GM10266 (cell line): ENCODE data around the gene ABCA6.
"Not testable (repeated sequence)": the region's sequence is repeated elsewhere in the genome, so short reads cannot be mapped to it uniquely, and the experiment has no call there.

Experiments used
- DNase-seq: peaks from one replicate; pipeline ENCODE4 v3.0.0; 2012; ENCODE audit errors: extremely low spot score
- CTCF ChIP-seq: IDR thresholded peaks from 2 replicates; pipeline ENCODE4 v1.5.1; 2012; ENCODE audit warnings: mild to moderate bottlenecking, low read depth; ENCODE audit not compliant: control insufficient read depth, insufficient read depth; ENCODE audit errors: missing control alignments

The ABCA6 gene

GRCh38 chr17:69175262-69175624 is 33.5 kb upstream of the ABCA6 start:
- no peak for DNase-seq
- no peak for TF ChIP-seq CTCF

DNA sequence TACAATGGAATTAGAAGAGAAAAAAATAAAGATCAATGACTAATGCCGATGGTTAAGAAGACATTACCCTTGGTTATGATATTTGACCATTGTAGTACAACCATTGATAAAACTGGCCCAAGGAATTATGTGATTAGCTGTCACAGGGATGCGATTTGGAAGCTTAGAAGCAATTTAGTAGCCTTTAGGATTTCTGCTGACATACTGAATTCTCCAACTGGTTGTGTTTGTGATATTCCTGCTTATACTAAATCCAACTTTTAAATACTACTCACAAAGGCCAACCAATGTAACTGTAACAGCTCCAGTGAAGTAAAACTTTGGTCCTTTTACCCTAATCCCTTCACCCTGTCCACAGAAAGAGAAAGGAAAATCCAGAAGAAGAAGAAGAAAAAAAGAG is 31.4 kb upstream of the ABCA6 start:
- no peak for DNase-seq
- no peak for TF ChIP-seq CTCF

DNA sequence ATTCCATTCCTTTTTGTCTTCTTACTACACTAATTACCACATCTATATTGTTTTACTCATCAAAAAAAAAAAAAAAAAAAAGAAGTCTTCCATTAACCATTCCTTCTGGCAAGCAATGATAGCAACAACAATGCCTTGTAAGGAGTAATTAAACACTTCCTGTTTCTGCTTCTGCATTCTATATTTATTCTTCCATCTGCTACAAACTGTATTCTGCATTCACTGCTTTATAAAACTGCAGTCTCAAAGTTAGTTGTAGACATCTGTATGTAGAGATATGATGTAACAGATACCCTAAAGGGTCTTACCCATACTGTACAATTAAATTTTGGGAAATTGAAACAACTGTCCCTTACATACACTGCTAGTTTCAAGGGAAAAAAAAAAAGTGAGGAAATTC is 28.7 kb upstream of the ABCA6 start:
- DNase-seq, result no peak
- no peak for TF ChIP-seq CTCF

- not testable (repeated sequence) for DNase-seq
Observed at GRCh38 chr17:69168642-69169041, 26.9 kb upstream of the ABCA6 start.

DNA sequence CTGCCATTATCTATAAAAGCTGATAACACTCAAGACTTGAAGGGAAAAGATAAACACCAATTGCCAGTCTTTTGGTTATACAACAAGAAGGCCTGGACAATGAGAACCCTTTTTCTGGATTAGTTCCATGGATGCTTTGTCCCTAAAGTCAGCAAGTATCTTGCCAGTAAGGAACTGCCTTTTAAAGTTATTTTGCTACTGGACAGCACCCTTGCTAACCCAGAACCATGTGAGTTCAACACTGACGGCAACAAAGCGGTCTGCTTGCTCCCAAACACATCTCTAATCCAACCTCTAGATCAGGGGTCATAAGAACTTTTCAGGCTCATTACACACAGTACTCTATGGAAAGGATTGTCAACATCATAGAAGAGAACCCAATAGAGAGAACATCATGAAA is 25.3 kb upstream of the ABCA6 start:
- TF ChIP-seq CTCF, result no peak

GRCh38 chr17:69164206-69164605 is 22.5 kb upstream of the ABCA6 start:
- DNase-seq, result no peak
- no peak for TF ChIP-seq CTCF

More for the DNA sequence above, 25.3 kb upstream of the ABCA6 start:
- no peak for DNase-seq

GRCh38 chr17:69159418-69159817 is 17.7 kb upstream of the ABCA6 start:
- DNase-seq, result no peak
- TF ChIP-seq CTCF, result no peak

DNA sequence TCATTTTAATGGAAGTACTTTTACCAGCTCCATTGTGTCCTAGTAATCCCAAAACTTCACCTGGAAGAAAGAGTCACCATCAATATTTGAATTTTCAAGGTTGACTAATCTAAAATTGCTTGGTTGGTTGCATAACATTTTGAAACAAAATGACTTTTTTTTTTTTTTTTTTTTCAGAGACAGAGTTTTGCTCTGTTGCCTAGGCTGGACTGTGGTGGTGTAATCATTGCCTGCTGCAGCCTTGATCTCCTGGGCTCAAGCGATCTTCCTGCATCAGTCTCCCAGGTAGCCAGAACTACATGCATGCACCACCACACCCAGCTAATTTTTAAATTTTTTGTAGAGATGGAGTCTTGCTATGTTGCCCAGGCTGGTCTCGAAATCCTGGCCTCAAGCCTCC is 12.6 kb upstream of the ABCA6 start:
- TF ChIP-seq CTCF, result no peak

More for the DNA sequence above, 12.6 kb upstream of the ABCA6 start:
- no peak for DNase-seq
